Stomach (tissue), 4 donors: ENCODE results near the gene INTS14.
A peak's percentile ranks its signal among the peaks of the same experiment; 100 is the strongest.

ENCODE experiments used
- EP300 ChIP-seq: sonication (generic); formaldehyde crosslinking; IDR thresholded peaks from one replicate; pipeline ENCODE4 v1.6.1; 2017; ENCODE audit warnings: antibody characterized with exemption
- POLR2A ChIP-seq, 4 donors: fragments of 450-650 bp; IDR thresholded peaks; one replicate each; pipeline ENCODE4 v1.6.1; 2016; ENCODE audit warnings: antibody characterized with exemption in 4 of 4, control low read depth in 2 of 4, mild to moderate bottlenecking in 1 of 4, moderate library complexity in 1 of 4
- POLR2AphosphoS5 ChIP-seq, 3 donors: sonication (generic); formaldehyde crosslinking; IDR thresholded peaks; one replicate each; pipeline ENCODE4 v1.6.1; 2016; ENCODE audit warnings: antibody characterized with exemption in 3 of 3
- TF ChIP-seq, protein P1 (sequence below), 7 experiments: fragments of 450-650 bp in 4 of 7; fragments of 200-600 bp in 3 of 7; sonication (generic) in 3 of 7; IDR thresholded peaks; one replicate each; pipeline ENCODE4 v1.5.1; 2016 to 2019; ENCODE audit warnings: antibody characterized with exemption in 7 of 7, control low read depth in 2 of 7, mild to moderate bottlenecking in 1 of 7

DNA sequence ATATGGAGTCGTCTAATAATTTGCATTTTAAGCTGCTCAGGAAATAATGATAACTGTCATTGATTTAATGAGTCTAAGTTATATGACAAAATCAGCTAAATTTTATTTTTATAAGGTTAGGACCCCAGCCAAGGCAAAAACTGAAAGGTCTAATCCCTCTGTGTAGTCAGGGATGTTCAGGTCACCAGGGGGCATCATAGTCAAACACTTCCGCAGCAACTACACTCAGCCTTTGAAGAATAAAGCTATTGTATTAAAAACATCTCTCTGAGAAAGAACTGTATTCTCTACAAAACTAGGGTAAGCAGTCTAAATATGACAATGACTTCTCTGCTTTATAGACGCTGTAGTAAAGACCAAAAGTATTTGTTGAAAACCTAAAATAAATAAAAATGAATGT is 15.0 kb downstream of the INTS14 start:
- TF ChIP-seq, protein P1, sequence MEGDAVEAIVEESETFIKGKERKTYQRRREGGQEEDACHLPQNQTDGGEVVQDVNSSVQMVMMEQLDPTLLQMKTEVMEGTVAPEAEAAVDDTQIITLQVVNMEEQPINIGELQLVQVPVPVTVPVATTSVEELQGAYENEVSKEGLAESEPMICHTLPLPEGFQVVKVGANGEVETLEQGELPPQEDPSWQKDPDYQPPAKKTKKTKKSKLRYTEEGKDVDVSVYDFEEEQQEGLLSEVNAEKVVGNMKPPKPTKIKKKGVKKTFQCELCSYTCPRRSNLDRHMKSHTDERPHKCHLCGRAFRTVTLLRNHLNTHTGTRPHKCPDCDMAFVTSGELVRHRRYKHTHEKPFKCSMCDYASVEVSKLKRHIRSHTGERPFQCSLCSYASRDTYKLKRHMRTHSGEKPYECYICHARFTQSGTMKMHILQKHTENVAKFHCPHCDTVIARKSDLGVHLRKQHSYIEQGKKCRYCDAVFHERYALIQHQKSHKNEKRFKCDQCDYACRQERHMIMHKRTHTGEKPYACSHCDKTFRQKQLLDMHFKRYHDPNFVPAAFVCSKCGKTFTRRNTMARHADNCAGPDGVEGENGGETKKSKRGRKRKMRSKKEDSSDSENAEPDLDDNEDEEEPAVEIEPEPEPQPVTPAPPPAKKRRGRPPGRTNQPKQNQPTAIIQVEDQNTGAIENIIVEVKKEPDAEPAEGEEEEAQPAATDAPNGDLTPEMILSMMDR (IDR thresholded peaks at IDR 0.05) = peak in 1 of 7 experiments; percentile 5
- TF ChIP-seq POLR2AphosphoS5 (IDR thresholded peaks at IDR 0.05) = no peak
- no peak for TF ChIP-seq EP300
- no peak for TF ChIP-seq POLR2A (IDR thresholded peaks at IDR 0.05)
